Ectodermal cell (in vitro differentiated cells): ENCODE measurements around the gene SPOCK3.

Experiments used
- H3K27ac ChIP-seq: 2 replicates; pipeline ENCODE4 v1.7.0; 2013; ENCODE audit warnings: mild to moderate bottlenecking, low read depth, low read length; ENCODE audit not compliant: insufficient read depth, poor library complexity, severe bottlenecking
- H3K27me3 ChIP-seq: 2 replicates; pipeline ENCODE4 v1.7.0; 2013; ENCODE audit warnings: mild to moderate bottlenecking, low read length; ENCODE audit not compliant: insufficient read depth, control insufficient read depth, poor library complexity, severe bottlenecking
- H3K36me3 ChIP-seq: one replicate; pipeline ENCODE4 v1.7.0; 2013; ENCODE audit warnings: low read length; ENCODE audit not compliant: control insufficient read depth, insufficient read depth
- H3K4me1 ChIP-seq: one replicate; pipeline ENCODE4 v1.7.0; 2013; ENCODE audit warnings: low read length; ENCODE audit not compliant: control insufficient read depth, insufficient read depth
- H3K4me3 ChIP-seq: 2 replicates; pipeline ENCODE4 v1.7.0; 2013; ENCODE audit warnings: low read depth, low read length, control low read depth; ENCODE audit not compliant: insufficient read depth
- H3K9me3 ChIP-seq: 2 replicates; pipeline ENCODE4 v1.7.0; 2013; ENCODE audit warnings: mild to moderate bottlenecking, low read length, moderate library complexity; ENCODE audit not compliant: control insufficient read depth
- WGBS, 2 experiments: methylation state at CpG; one replicate each; pipeline ENCODE4 v1.1.7; 2013; ENCODE audit warnings: missing lambda C conversion rate in 2 of 2; 5-methylcytosine and 5-hydroxymethylcytosine counted together

SPOCK3 gene

GRCh38 chr4:167232805-167233684, 1.2 kb downstream of the SPOCK3 start:
- H3K4me3 ChIP-seq = peak overlapping the region; percentile 62
- peaks cover 36% of the 10 kb centered on the region for H3K27me3 ChIP-seq
- H3K4me1 ChIP-seq = no peaks in the 10 kb centered on the region
- H3K9me3 ChIP-seq = no peaks in the 10 kb centered on the region
- no peaks in the 10 kb centered on the region for H3K36me3 ChIP-seq
- no peak overlapping the region for H3K27ac ChIP-seq
- 6% methylated on average over 25 of the region's 25 CpGs for WGBS, 2 experiments

GRCh38 chr4:167230744-167231143, 3.5 kb downstream of the SPOCK3 start:
- no peaks in the 10 kb centered on the region for H3K36me3 ChIP-seq
- H3K9me3 ChIP-seq = no peaks in the 10 kb centered on the region
- peaks cover 36% of the 10 kb centered on the region for H3K27me3 ChIP-seq
- WGBS, 2 experiments = 77 to 100% methylated on average over 2 to 3 of the region's 5 CpGs
- H3K4me3 ChIP-seq = no peak overlapping the region
- no peak overlapping the region for H3K27ac ChIP-seq
- no peaks in the 10 kb centered on the region for H3K4me1 ChIP-seq

- Histone ChIP-seq H3K27ac (no peak overlapping the region), H3K4me3 (no peak overlapping the region), H3K27me3 (no peaks in the 10 kb centered on the region), H3K36me3 (no peaks in the 10 kb centered on the region), H3K9me3 (no peaks in the 10 kb centered on the region), H3K4me1 (no peaks in the 10 kb centered on the region)
- 88 to 100% methylated on average over 1 of the region's 2 CpGs for WGBS, 2 experiments
These were observed 12.2 kb downstream of the SPOCK3 start for GRCh38 chr4:167222099-167222498.

GRCh38 chr4:167221084-167221483, 13.2 kb downstream of the SPOCK3 start:
- Histone ChIP-seq H3K36me3 (no peaks in the 10 kb centered on the region), H3K4me3 (no peak overlapping the region), H3K4me1 (no peaks in the 10 kb centered on the region), H3K27ac (no peak overlapping the region), H3K27me3 (no peaks in the 10 kb centered on the region), H3K9me3 (no peaks in the 10 kb centered on the region)
- WGBS, 2 experiments = 81 to 95% methylated on average over 4 of the region's 4 CpGs

GRCh38 chr4:167218022-167218608, 16.2 kb downstream of the SPOCK3 start:
- H3K27me3 ChIP-seq = no peaks in the 10 kb centered on the region
- H3K27ac ChIP-seq = no peak overlapping the region
- WGBS, 2 experiments = 76 to 90% methylated on average over 3 of the region's 3 CpGs
- H3K36me3 ChIP-seq = no peaks in the 10 kb centered on the region
- no peaks in the 10 kb centered on the region for H3K9me3 ChIP-seq
- H3K4me3 ChIP-seq = no peak overlapping the region
- no peaks in the 10 kb centered on the region for H3K4me1 ChIP-seq

- H3K36me3 ChIP-seq = no peaks in the 10 kb centered on the region
- no CpG with 5 or more reads among the region's 2 CpGs for WGBS, 2 experiments
- no peak overlapping the region for H3K27ac ChIP-seq
- H3K4me1 ChIP-seq = no peaks in the 10 kb centered on the region
- H3K9me3 ChIP-seq = no peaks in the 10 kb centered on the region
- no peak overlapping the region for H3K4me3 ChIP-seq
- H3K27me3 ChIP-seq = no peaks in the 10 kb centered on the region
These were observed 17.5 kb downstream of the SPOCK3 start for GRCh38 chr4:167216783-167217182.

- no peaks in the 10 kb centered on the region for H3K27me3 ChIP-seq
- H3K4me3 ChIP-seq = no peak overlapping the region
- H3K9me3 ChIP-seq = no peaks in the 10 kb centered on the region
- no peak overlapping the region for H3K27ac ChIP-seq
- no peaks in the 10 kb centered on the region for H3K4me1 ChIP-seq
- H3K36me3 ChIP-seq = no peaks in the 10 kb centered on the region
- 92 to 95% methylated on average over 1 to 2 of the region's 2 CpGs for WGBS, 2 experiments
These were observed 24.1 kb downstream of the SPOCK3 start for GRCh38 chr4:167210166-167210565.

- Histone ChIP-seq H3K27ac (no peak overlapping the region), H3K9me3 (no peaks in the 10 kb centered on the region), H3K27me3 (no peaks in the 10 kb centered on the region), H3K4me1 (no peaks in the 10 kb centered on the region), H3K36me3 (no peaks in the 10 kb centered on the region), H3K4me3 (no peak overlapping the region)
- WGBS, 2 experiments = 71 to 86% methylated on average over 1 of the region's 1 CpG
These were observed 37.8 kb downstream of the SPOCK3 start for GRCh38 chr4:167196344-167197012.

- no peaks in the 10 kb centered on the region for H3K27me3 ChIP-seq
- no peaks in the 10 kb centered on the region for H3K36me3 ChIP-seq
- H3K4me1 ChIP-seq = no peaks in the 10 kb centered on the region
- H3K4me3 ChIP-seq = no peak overlapping the region
- no peak overlapping the region for H3K27ac ChIP-seq
- no CpG with 5 or more reads among the region's 2 CpGs for WGBS, 2 experiments
- no peaks in the 10 kb centered on the region for H3K9me3 ChIP-seq
These were observed 43.9 kb downstream of the SPOCK3 start for GRCh38 chr4:167190379-167190778.

- Histone ChIP-seq H3K27ac (no peak overlapping the region), H3K9me3 (no peaks in the 10 kb centered on the region), H3K4me3 (no peak overlapping the region), H3K4me1 (no peaks in the 10 kb centered on the region), H3K27me3 (no peaks in the 10 kb centered on the region), H3K36me3 (no peaks in the 10 kb centered on the region)
- WGBS, 2 experiments = 92 to 100% methylated on average over 2 to 3 of the region's 3 CpGs
These were observed 48.8 kb downstream of the SPOCK3 start for GRCh38 chr4:167185465-167185864.
